GF-D8 (cell line): Measurements from ENCODE around the gene ANKRD40CL.
"Not testable (repeated sequence)": the region's sequence is repeated elsewhere in the genome, so short reads cannot be mapped to it uniquely, and the experiment has no call there.

Experiments
- DNase-seq: peaks from one replicate; lab custom pipeline; 2025; lab: John Stamatoyannopoulos, UW

ANKRD40CL gene

GRCh38 chr17:50767446-50767845, at the start of gene ANKRD40CL:
TSS of gene ANKRD40CL (minus strand) at chr17:50767518. CDS start at chr17:50766913, 605 bp downstream.
- no peak for DNase-seq

- no peak for DNase-seq
Observed at GRCh38 chr17:50816271-50816670, 49.0 kb upstream of the ANKRD40CL start.

- no peak for DNase-seq
Observed at GRCh38 chr17:50815400-50815799, 48.1 kb upstream of the ANKRD40CL start.

- no peak for DNase-seq
Observed at GRCh38 chr17:50813583-50813982, 46.3 kb upstream of the ANKRD40CL start.

- no peak for DNase-seq
Observed at GRCh38 chr17:50808888-50809287, 41.6 kb upstream of the ANKRD40CL start.

GRCh38 chr17:50808413-50808812, 41.1 kb upstream of the ANKRD40CL start:
- no peak for DNase-seq

GRCh38 chr17:50807675-50808074, 40.4 kb upstream of the ANKRD40CL start:
- no peak for DNase-seq

GRCh38 chr17:50807009-50807408, 39.7 kb upstream of the ANKRD40CL start:
- no peak for DNase-seq

- no peak for DNase-seq
Observed at GRCh38 chr17:50806141-50806643, 38.9 kb upstream of the ANKRD40CL start.

GRCh38 chr17:50805486-50805885, 38.2 kb upstream of the ANKRD40CL start:
- DNase-seq: no peak

GRCh38 chr17:50804749-50805475, 37.6 kb upstream of the ANKRD40CL start:
- DNase-seq: not testable (repeated sequence)

- no peak for DNase-seq
Observed at GRCh38 chr17:50803676-50804075, 36.4 kb upstream of the ANKRD40CL start.

GRCh38 chr17:50802609-50803571, 35.6 kb upstream of the ANKRD40CL start:
- DNase-seq: no peak

GRCh38 chr17:50800196-50800700, 32.9 kb upstream of the ANKRD40CL start:
- DNase-seq: no peak

GRCh38 chr17:50799582-50799981, 32.3 kb upstream of the ANKRD40CL start:
- no peak for DNase-seq

GRCh38 chr17:50798424-50799288, 31.3 kb upstream of the ANKRD40CL start:
- no peak for DNase-seq

- no peak for DNase-seq
Observed at GRCh38 chr17:50797135-50797810, 30.0 kb upstream of the ANKRD40CL start.

GRCh38 chr17:50794361-50794760, 27.0 kb upstream of the ANKRD40CL start:
- DNase-seq: no peak

GRCh38 chr17:50793007-50793406, 25.7 kb upstream of the ANKRD40CL start:
- DNase-seq: no peak

- no peak for DNase-seq
Observed at GRCh38 chr17:50792132-50792531, 24.8 kb upstream of the ANKRD40CL start.

- DNase-seq: no peak
Observed at GRCh38 chr17:50790618-50791017, 23.3 kb upstream of the ANKRD40CL start.
